Cardiac muscle cell (in vitro differentiated cells and primary cell): ENCODE results near the gene POU3F2. TPM values are rescaled to one million over a fixed set of nuclear protein-coding genes. Genes with fewer than 3 reads are reported as not detected.

Experiments
- DNase-seq, 2 donors: peaks; one replicate each; pipeline versions ENCODE4 v3.0.0 to v3.0.0-alpha.2; 2010 to 2017; ENCODE audit warnings: low read depth in 1 of 2, low spot score in 1 of 2
- H3K27ac ChIP-seq: fragments of 200-600 bp; sonication (generic); 2 replicates; pipeline ENCODE4 v1.5.1; 2016
- H3K27me3 ChIP-seq: fragments of 200-600 bp; sonication (generic); 2 replicates; pipeline ENCODE4 v1.6.0; 2016; ENCODE audit warnings: control low read depth
- H3K36me3 ChIP-seq: fragments of 200-600 bp; sonication (generic); 2 replicates; pipeline ENCODE4 v1.5.1; 2016; ENCODE audit warnings: control low read depth
- H3K4me1 ChIP-seq: fragments of 200-600 bp; sonication (generic); 2 replicates; pipeline ENCODE4 v1.8.1; 2017; ENCODE audit warnings: low read depth, mild to moderate bottlenecking, mixed run types
- H3K4me3 ChIP-seq: fragments of 200-600 bp; sonication (generic); 2 replicates; pipeline ENCODE4 v1.5.1; 2016; ENCODE audit warnings: mild to moderate bottlenecking
- H3K9me3 ChIP-seq: fragments of 200-600 bp; sonication (generic); 2 replicates; pipeline ENCODE4 v1.5.1; 2017; ENCODE audit warnings: low read depth, mild to moderate bottlenecking, control low read depth
- CTCF ChIP-seq: IDR thresholded peaks from 2 replicates; pipeline ENCODE4 v1.5.1; 2012; ENCODE audit warnings: low read depth, mild to moderate bottlenecking, low read length
- polyA plus RNA-seq: library from polyadenylated mRNA; unstranded; fragments of >200 nt; fragmentation: Nextera tagmentation; extraction: Ambion mirVana; gene quantifications from 2 replicates; pipeline ENCODE4 v1.2.1, GENCODE V29; 2016
- total RNA-seq: library from RNA; depleted of rRNA; stranded (reverse); fragments of >200 nt; gene quantifications from 2 replicates; pipeline ENCODE4 v1.2.3, GENCODE V29; 2016

Gene POU3F2
- total RNA-seq (0.48 and 1.3 TPM in 2 replicates), polyA plus RNA-seq (0.12 and 0.32 TPM in 2 replicates)

DNA sequence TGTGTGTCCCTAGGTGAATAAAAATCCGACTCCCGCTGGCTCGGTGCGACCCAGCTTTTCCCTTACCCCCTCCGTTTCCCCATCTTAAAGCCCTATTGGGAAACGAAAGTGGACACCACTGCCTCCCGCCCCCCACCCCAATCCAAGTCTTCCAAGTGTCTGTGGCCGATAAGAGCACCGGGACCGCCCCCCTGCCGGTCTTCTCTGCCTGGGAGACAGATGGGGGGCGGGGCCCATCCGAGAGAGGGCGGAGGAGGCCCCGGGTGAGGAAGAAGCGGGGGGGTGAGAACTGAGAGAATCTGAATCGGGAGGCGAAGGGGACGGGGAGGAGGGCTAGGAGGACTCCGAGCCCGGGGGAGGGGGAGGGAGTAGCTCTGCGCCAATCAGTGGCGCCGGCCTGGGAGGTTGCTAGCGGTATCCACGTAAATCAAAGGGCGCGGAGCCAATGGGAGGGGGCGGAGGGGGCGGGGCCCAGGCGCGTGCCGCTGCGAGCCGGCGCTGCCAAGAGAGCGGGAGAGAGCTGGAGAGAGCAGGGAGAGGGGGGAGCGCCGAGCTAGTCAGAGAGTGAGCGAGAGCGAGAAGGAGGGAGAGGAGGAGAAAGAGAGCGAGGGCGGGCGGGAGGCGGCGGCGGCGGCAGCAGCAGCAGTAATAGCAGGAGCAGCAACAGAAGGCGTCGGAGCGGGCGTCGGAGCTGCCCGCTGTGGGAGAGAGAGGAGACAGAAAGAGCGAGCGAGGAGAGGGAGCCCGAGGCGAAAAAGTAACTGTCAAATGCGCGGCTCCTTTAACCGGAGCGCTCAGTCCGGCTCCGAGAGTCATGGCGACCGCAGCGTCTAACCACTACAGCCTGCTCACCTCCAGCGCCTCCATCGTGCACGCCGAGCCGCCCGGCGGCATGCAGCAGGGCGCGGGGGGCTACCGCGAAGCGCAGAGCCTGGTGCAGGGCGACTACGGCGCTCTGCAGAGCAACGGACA lies at the start of gene POU3F2:
TSS of gene POU3F2 (plus strand) at position 515 of the 972 bp plus-strand sequence. CDS start at position 815, 300 bp downstream.
- Histone ChIP-seq H3K4me1 (peaks cover 17% of the 10 kb centered on the region), H3K4me3 (peak within 1 kb of the TSS; percentile 55)

DNA sequence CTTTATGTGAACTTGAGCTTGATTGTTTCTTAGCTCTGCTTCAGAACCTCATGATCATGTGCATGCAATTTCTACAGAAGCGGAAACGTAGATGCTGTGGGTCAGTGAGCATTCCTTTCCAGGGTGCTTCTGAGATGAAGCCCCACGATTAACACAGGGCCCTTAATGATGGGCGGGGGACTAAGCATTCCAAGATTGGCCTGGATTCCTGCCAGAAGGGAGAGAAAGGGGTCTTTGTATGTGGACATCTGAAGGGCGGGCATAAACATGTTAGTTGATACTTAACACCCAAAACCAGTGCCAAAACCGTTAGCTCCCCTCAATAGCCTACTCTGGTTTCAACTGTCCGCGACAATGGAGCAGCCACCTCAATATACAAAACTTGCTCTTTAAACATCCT lies 46.9 kb upstream of the POU3F2 start:
- H3K36me3 ChIP-seq = no peaks in the 10 kb centered on the region
- H3K9me3 ChIP-seq = no peaks in the 10 kb centered on the region
- no peak for DNase-seq
- no peak overlapping the region for H3K4me3 ChIP-seq
- H3K4me1 ChIP-seq = no peaks in the 10 kb centered on the region
- TF ChIP-seq CTCF = no peak
- H3K27ac ChIP-seq = no peak overlapping the region
- H3K27me3 ChIP-seq = no peaks in the 10 kb centered on the region

More for the DNA sequence above, at the start of gene POU3F2:
- peak; percentile 92 to 97 for DNase-seq
- no peaks in the 10 kb centered on the region for H3K9me3 ChIP-seq
- H3K27me3 ChIP-seq = peaks cover 92% of the 10 kb centered on the region
- no peak within 1 kb of the TSS for H3K27ac ChIP-seq
- no peaks in the 10 kb centered on the region for H3K36me3 ChIP-seq
- no peak for TF ChIP-seq CTCF

GRCh38 chr6:98787961-98788360 lies 46.4 kb upstream of the POU3F2 start:
- peak in 1 of 2 donors; percentile 8 for DNase-seq
- no peaks in the 10 kb centered on the region for H3K9me3 ChIP-seq
- no peaks in the 10 kb centered on the region for H3K36me3 ChIP-seq
- H3K4me1 ChIP-seq = no peaks in the 10 kb centered on the region
- no peak overlapping the region for H3K4me3 ChIP-seq
- no peaks in the 10 kb centered on the region for H3K27me3 ChIP-seq
- TF ChIP-seq CTCF = no peak
- H3K27ac ChIP-seq = no peak overlapping the region

DNA sequence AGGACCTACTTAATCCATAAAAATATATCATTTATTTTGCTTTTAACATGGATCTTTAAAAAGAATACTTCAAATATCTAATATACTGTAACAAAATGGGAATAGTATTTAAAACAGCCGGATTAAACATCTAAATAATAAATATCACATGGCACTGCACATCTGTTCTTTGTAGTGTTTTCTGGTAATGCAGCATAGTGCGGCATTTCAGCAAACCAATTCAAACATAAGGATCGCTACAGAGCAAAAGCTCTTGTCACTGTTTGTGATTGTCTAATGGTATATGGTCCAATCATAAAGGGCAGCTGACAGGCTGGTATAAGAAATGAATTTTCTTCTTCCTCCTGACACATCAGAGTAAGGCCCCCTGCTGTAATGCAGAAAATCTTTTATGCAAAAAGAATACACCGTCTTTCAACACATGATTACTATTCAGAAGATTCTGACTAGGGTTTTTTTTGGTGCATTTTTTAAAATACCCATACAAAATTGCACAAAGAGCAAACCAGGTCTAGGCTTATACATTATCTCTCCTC lies 40.0 kb upstream of the POU3F2 start:
- H3K36me3 ChIP-seq = no peaks in the 10 kb centered on the region
- no peak for DNase-seq
- H3K27ac ChIP-seq = no peak overlapping the region
- H3K4me3 ChIP-seq = no peak overlapping the region
- no peaks in the 10 kb centered on the region for H3K27me3 ChIP-seq
- no peak for TF ChIP-seq CTCF
- H3K9me3 ChIP-seq = no peaks in the 10 kb centered on the region
- no peaks in the 10 kb centered on the region for H3K4me1 ChIP-seq

DNA sequence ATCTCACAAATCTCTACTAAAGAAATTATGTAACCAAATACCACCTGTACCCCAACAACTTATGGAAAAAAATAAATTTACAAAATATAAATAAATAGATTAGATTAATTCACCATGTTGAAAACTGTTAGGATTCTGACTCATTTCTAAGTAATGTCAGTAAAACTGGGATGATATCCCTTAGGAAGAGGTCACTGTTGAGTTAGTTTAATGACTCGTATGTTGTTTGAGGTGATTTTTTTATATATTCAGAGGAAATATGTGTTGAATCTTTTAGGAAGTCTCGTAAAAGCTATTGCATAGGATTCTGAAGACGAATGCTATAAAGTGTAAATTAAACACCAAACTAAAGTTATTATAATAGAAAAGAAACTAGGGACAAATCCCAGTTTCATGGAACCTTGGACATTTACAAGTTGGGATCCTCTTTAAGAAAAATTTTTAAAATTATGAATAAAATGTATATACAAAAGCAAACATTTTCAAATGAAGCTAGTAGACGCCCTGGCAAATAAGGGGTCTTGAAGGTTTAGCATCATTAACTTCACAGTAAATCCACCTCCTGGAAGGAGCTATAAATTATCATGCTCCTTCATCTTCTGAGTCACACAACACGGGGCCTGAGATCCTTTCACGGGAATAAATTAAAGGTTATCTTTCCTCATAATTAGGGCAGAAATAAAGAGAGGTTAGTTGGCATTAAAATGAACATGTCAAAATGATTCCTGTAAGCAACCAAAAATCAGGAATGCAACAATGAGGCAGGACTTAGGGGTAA lies 37.0 kb upstream of the POU3F2 start:
- Histone ChIP-seq H3K4me3 (no peak overlapping the region), H3K9me3 (no peaks in the 10 kb centered on the region), H3K4me1 (no peaks in the 10 kb centered on the region), H3K27ac (no peak overlapping the region), H3K27me3 (no peaks in the 10 kb centered on the region), H3K36me3 (no peaks in the 10 kb centered on the region)
- no peak for TF ChIP-seq CTCF
- DNase-seq = no peak
